K562 (cell line): ENCODE measurements around the gene JHY. TPM values are rescaled to one million over a fixed set of nuclear protein-coding genes. Genes with fewer than 3 reads are reported as not detected.

Experiments
- ATAC-seq: fragments of 200-7000 bp; cut with Tn5 transposase; 3 replicates; pipeline ENCODE4 v1.9.1; 2020; ENCODE audit warnings: moderate library complexity
- BruUV-seq: library from RNA; stranded (reverse); fragments of 400-500 nt; replicated peaks from 2 replicates; lab custom pipeline; 2021; lab: Mats Ljungman, UMichigan
- CTCF ChIA-PET: fragments of 300-600 bp; formaldehyde crosslinking; extraction: SDS; loops from one replicate; lab custom pipeline; 2021; ENCODE audit warnings: low intra/inter-chr PET ratio; lab: Yijun Ruan, JAX
- POLR2A ChIA-PET: fragments of 300-600, 350-650 bp; sonication (Branson Sonifier 250); formaldehyde crosslinking; extraction: SDS; loops from one replicate; lab custom pipeline; 2021; ENCODE audit warnings: antibody characterized with exemption, inconsistent platforms; lab: Yijun Ruan, JAX
- DNase-seq, 4 experiments: peaks; one replicate each; pipeline versions ENCODE4 v3.0.0 to v3.0.0-alpha.2; 2011 to 2018; ENCODE audit warnings: low spot score in 3 of 4, mixed read lengths in 3 of 4; ENCODE audit errors: extremely low read depth in 1 of 4
- FAIRE-seq: peaks from 2 replicates; lab custom pipeline; 2011; peaks lifted over from hg19 to GRCh38; lab: Jason Lieb, UNC
- H2AFZ ChIP-seq: 2 replicates; pipeline ENCODE4 v1.6.0; 2011; ENCODE audit warnings: low read depth, low read length, control low read depth, inconsistent platforms
- H3K27ac ChIP-seq: fragments of 200-600 bp; 3 replicates; pipeline ENCODE4 v1.8.0; 2011; ENCODE audit warnings: low read depth, mild to moderate bottlenecking, control low read depth, inconsistent platforms, low read length, moderate library complexity, mixed read lengths; ENCODE audit errors: extremely low read depth
- H3K27me3 ChIP-seq, 2 experiments: fragments of 300-600 bp in 1 of 2; 2 replicates in 1 of 2; 3 replicates in 1 of 2; pipeline versions ENCODE4 v1.6.0 to v1.8.0; 2011; ENCODE audit warnings: inconsistent platforms in 2 of 2, low read length in 2 of 2, mild to moderate bottlenecking in 1 of 2, mixed read lengths in 1 of 2, moderate library complexity in 1 of 2; ENCODE audit not compliant: control insufficient read depth in 2 of 2, insufficient read depth in 2 of 2
- H3K36me3 ChIP-seq: fragments of 300-600 bp; 3 replicates; pipeline ENCODE4 v1.8.0; 2011; ENCODE audit warnings: mild to moderate bottlenecking, low read length, inconsistent platforms; ENCODE audit not compliant: control insufficient read depth, insufficient read depth
- H3K4me1 ChIP-seq, 2 experiments: fragments of 200-600 bp in 1 of 2; replicated peaks in 1 of 2; 2 replicates in 1 of 2; 3 replicates in 1 of 2; pipeline versions ENCODE4 v1.5.1 to v1.8.0; 2011; ENCODE audit warnings: inconsistent platforms in 2 of 2, low read length in 2 of 2, mild to moderate bottlenecking in 1 of 2, mixed read lengths in 1 of 2, moderate library complexity in 1 of 2; ENCODE audit not compliant: control insufficient read depth in 2 of 2, insufficient read depth in 2 of 2
- H3K4me2 ChIP-seq: 2 replicates; pipeline ENCODE4 v1.6.1; 2011; ENCODE audit warnings: low read length, control low read depth, inconsistent platforms, mixed read lengths; ENCODE audit not compliant: insufficient read depth
- H3K4me3 ChIP-seq: fragments of 200-600 bp; sonication (generic), shearing (Covaris generic); 2 replicates; pipeline ENCODE4 v1.5.1; 2016; ENCODE audit warnings: control low read depth, inconsistent platforms
- H3K79me2 ChIP-seq: fragments of 200-600 bp; 3 replicates; pipeline ENCODE4 v1.8.0; 2011; ENCODE audit warnings: low read length, inconsistent platforms; ENCODE audit not compliant: control insufficient read depth, insufficient read depth
- H3K9ac ChIP-seq, 2 experiments: 2 replicates each; pipeline versions ENCODE4 v1.6.0 to v1.6.1; 2011; ENCODE audit warnings: low read depth in 2 of 2, low read length in 2 of 2, control low read depth in 1 of 2, inconsistent platforms in 1 of 2, mild to moderate bottlenecking in 1 of 2, mixed read lengths in 1 of 2; ENCODE audit not compliant: insufficient read depth in 1 of 2
- H3K9me1 ChIP-seq: one replicate; pipeline ENCODE4 v1.6.0; 2011; ENCODE audit warnings: inconsistent platforms, mild to moderate bottlenecking, low read length, moderate library complexity; ENCODE audit not compliant: control insufficient read depth, insufficient read depth
- H3K9me3 ChIP-seq: replicated peaks from 2 replicates; pipeline ENCODE4 v1.5.1; 2011; ENCODE audit warnings: low read depth, low read length, inconsistent platforms; ENCODE audit not compliant: control insufficient read depth, insufficient read depth
- H4K20me1 ChIP-seq: replicated peaks from 2 replicates; pipeline ENCODE4 v1.6.1; 2011; ENCODE audit warnings: low read length, inconsistent platforms, mixed read lengths; ENCODE audit not compliant: control insufficient read depth, insufficient read depth
- EHMT2 ChIP-seq: fragments of 450-650 bp; IDR thresholded peaks from 2 replicates; pipeline ENCODE4 v1.6.1; 2018; ENCODE audit warnings: antibody characterized with exemption
- HDAC8 ChIP-seq: fragments of 450-650 bp; IDR thresholded peaks from 2 replicates; pipeline ENCODE4 v1.6.1; 2016; ENCODE audit warnings: mild to moderate bottlenecking, missing genetic modification characterization, moderate library complexity, missing compliant biosample characterization
- MAFG ChIP-seq: fragments of 450-650 bp; conservative IDR thresholded peaks from 2 replicates; pipeline ENCODE4 v1.6.1; 2016; ENCODE audit warnings: missing genetic modification characterization, missing compliant biosample characterization
- MAZ ChIP-seq, 2 experiments: fragments of 450-650 bp in 1 of 2; sonication (generic) in 1 of 2; formaldehyde crosslinking; IDR thresholded peaks in 1 of 2; conservative IDR thresholded peaks in 1 of 2; 2 replicates each; pipeline versions ENCODE4 v1.4.0 to v1.5.0; 2020; ENCODE audit warnings: mild to moderate bottlenecking in 1 of 2, missing genetic modification reagents in 1 of 2
- ZNF282 ChIP-seq: sonication (generic); formaldehyde crosslinking; IDR thresholded peaks from 2 replicates; pipeline ENCODE4 v1.8.1; 2023; ENCODE audit warnings: missing genetic modification reagents
- ZNF766 ChIP-seq: fragments of 200-800 bp; sonication (Bioruptor generic); conservative IDR thresholded peaks from 2 replicates; pipeline ENCODE4 v1.6.1; 2016; ENCODE audit warnings: missing genetic modification characterization, missing compliant biosample characterization
- WGBS: fragments of 100-300 bp; shearing (Covaris generic); methylation state at CpG from one replicate; pipeline ENCODE4 v1.1.6; 2016; ENCODE audit warnings: low coverage, mixed read lengths; ENCODE audit not compliant: insufficient coverage; ENCODE audit errors: missing lambda C conversion rate; 5-methylcytosine and 5-hydroxymethylcytosine counted together
- in situ Hi-C: fragments of 300-500 bp; cut with MboI; formaldehyde crosslinking; loops from 4 replicates; pipeline ENCODE4 v1.15.0; 2018; ENCODE audit warnings: inconsistent platforms, mixed read lengths
- intact Hi-C: fragments of 100-400 bp; cut with micrococcal nuclease; formaldehyde crosslinking; loops from 2 replicates; pipeline ENCODE4 v1.14.2; 2022
- polyA plus RNA-seq, 8 experiments: library from polyadenylated mRNA; depleted of rRNA in 4 of 8; stranded (reverse) in 5 of 8; unstranded in 3 of 8; fragments of >200 nt; fragmentation: Nextera tagmentation in 2 of 8; fragmentation: Illumina TruSeq in 1 of 8; extraction: Ambion mirVana in 2 of 8; extraction: Trizol in 1 of 8; gene quantifications; 2 replicates each; pipeline versions ENCODE4 v1.2.1 to v1.2.3, GENCODE V29; 2011 to 2014; ENCODE audit warnings: inconsistent platforms in 1 of 8, missing spikeins in 1 of 8
- total RNA-seq, 7 experiments: library from RNA; depleted of rRNA in 6 of 7; stranded (reverse); fragments of >200 nt in 6 of 7; fragmentation: Illumina TruSeq in 2 of 7; extraction: Trizol in 2 of 7; gene quantifications; 2 replicates each; pipeline versions ENCODE4 v1.2.1 to v1.2.3, GENCODE V29; 2011 to 2021; ENCODE audit warnings: low replicate concordance in 1 of 7
- TF ChIP-seq, protein P1 (sequence below): fragments of 450-650 bp; formaldehyde crosslinking; IDR thresholded peaks from 2 replicates; pipeline ENCODE4 v1.4.0; 2020; ENCODE audit warnings: mild to moderate bottlenecking, moderate library complexity
- TF ChIP-seq, protein P2 (sequence below): IDR thresholded peaks from 2 replicates; pipeline ENCODE4 v1.6.1; 2011; ENCODE audit warnings: borderline replicate concordance, low read depth, mild to moderate bottlenecking, moderate library complexity, low read length; ENCODE audit not compliant: insufficient read depth, poor library complexity, severe bottlenecking
- TF ChIP-seq, protein P3 (sequence below), 2 experiments: fragments of 450-650 bp; IDR thresholded peaks; 2 replicates each; pipeline ENCODE4 v1.6.1; 2018; ENCODE audit warnings: mild to moderate bottlenecking in 2 of 2, low read depth in 1 of 2; ENCODE audit not compliant: partially characterized antibody in 2 of 2

Gene JHY
- total and polyA plus RNA-seq, 9 of the 15 experiments (the other 6 are each of a cell fraction or from before 2014, with no cell fraction given) = not detected

DNA sequence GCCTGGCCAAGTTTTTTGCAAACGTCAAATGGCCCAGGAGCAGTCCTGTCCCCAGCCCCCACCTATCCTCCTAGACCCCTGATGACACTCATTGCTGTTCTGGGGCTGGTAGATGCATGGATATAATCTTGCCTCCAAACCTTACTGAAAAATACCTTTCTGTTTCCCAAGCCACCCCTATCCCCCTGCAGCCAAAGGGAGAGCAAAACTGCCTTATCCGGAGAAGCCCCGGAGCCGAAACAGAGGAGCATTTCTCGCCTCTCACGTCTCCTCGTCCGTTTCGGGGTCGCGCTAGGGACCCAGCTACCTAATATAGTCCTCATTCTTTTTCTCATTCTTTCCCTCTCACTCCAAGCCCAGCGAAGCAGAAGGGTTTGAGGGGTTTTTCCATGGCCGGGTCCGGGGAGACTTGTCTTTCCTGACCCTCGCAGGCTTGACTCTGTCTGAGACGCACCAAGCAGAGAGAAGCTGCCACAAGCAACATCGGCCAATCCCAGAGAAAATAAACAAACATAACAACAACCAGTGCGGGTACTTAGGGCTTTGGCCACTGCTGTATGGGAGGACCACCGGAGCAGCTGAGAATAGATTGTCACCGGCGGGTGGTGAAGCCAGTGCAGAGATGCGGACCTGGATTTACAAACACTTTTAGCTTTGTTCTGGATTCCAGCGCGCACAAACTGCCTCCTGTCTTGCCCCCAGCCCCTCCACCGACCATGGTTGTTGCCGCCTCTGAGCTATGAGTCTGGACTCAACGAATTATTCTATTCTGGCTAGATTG lies 97.4 kb downstream of the JHY start (continued):
- no peak for TF ChIP-seq MAFG
- TF ChIP-seq HDAC8 (tag) = no peak
- no peak for TF ChIP-seq ZNF282

DNA sequence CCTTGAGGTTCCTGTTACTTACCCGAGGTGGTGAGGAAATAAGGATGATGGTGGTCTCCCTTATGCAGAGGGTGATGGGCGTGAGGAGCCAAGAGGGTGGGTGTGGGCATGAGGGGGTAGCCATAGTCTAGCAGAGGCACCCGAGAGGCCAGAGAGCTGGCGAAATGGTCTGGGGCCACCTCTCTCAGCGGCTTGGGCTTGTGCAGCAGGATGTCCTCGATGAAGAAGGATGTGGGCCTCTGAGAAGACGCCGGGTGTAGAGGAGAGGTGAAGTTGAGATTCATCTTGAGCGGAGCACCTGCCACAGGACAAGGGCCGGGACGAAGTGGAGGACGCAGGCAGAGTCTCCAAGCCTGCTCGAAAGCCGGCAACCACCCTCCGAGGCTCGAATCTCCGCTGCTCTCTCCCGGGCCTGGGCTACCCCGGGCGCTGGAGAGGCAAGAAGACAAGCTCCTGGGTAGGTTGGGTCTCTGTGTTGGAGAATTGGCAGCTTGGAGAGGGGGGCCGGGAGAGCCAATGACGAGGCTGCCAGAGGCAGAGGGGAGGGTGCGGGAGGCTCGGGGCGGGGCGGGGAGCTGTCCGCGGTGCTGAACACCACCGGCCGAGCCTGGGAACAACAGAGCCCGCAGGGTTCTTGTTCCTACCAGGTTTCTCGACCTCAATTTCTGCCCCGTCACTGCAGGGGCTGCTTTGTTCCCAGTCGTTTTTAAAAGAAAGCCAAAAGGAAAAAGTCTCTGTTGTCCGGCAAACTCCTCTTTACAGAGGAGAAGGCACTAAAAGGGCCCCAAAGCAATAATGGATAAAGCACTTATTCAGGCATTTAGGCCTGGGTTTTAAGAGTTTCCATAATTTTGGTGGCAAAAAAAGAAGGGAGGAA lies 99.1 kb downstream of the JHY start, which contains the start of gene BSX:
Gene BSX, minus strand, starts transcription at position 447 of the 877 bp plus-strand sequence. Its CDS starts 163 bp downstream, at position 284.
- peak; percentile 98 for ATAC-seq
- H3K4me3 ChIP-seq = no peak within 1 kb of the TSS
- no peaks in the 10 kb centered on the region for H3K79me2 ChIP-seq
- H3K9me1 ChIP-seq = no peaks in the 10 kb centered on the region
- intact Hi-C loops = no loop called here
- H3K9ac ChIP-seq = no peak within 1 kb of the TSS
- H2AFZ ChIP-seq = no peak within 1 kb of the TSS
- in situ Hi-C loops = no loop called here
- H4K20me1 ChIP-seq = peaks cover 6% of the 10 kb centered on the region; the same call in 1 of the 2 replicates
- H3K27ac ChIP-seq = no peak within 1 kb of the TSS
- H3K4me2 ChIP-seq = no peak within 1 kb of the TSS
- FAIRE-seq = no peak
- H3K27me3 ChIP-seq = peaks cover 20 to 58% of the 10 kb centered on the region in 2 experiments
- 10% methylated on average over 25 of the region's 35 CpGs for WGBS
- POLR2A ChIA-PET = no interaction called here
- CTCF ChIA-PET = no interaction called here
- no peaks in the 10 kb centered on the region for H3K36me3 ChIP-seq
- DNase-seq = peak; percentile 59 to 81 (median 75)
- H3K4me1 ChIP-seq = peaks cover 0 to 13% of the 10 kb centered on the region in 2 experiments; a peak in 1 of 5 replicates
- BruUV-seq = no TSS peak
- H3K9me3 ChIP-seq = no peaks in the 10 kb centered on the region
- TF ChIP-seq, protein P1, sequence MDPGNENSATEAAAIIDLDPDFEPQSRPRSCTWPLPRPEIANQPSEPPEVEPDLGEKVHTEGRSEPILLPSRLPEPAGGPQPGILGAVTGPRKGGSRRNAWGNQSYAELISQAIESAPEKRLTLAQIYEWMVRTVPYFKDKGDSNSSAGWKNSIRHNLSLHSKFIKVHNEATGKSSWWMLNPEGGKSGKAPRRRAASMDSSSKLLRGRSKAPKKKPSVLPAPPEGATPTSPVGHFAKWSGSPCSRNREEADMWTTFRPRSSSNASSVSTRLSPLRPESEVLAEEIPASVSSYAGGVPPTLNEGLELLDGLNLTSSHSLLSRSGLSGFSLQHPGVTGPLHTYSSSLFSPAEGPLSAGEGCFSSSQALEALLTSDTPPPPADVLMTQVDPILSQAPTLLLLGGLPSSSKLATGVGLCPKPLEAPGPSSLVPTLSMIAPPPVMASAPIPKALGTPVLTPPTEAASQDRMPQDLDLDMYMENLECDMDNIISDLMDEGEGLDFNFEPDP (CRISPR knock-in tag) = no peak
- TF ChIP-seq ZNF766 (CRISPR knock-in tag) (peak; percentile 56; the same call in 1 of the 2 replicates), EHMT2 (peak; percentile 90), MAZ (CRISPR knock-in tag; conservative IDR thresholded peaks at IDR 0.05 in 1 of 2, IDR thresholded peaks at IDR 0.05 in 1 of 2) (peak in 1 of 2 experiments; percentile 48; a peak in 1 of 4 replicates)
- TF ChIP-seq, protein P2, sequence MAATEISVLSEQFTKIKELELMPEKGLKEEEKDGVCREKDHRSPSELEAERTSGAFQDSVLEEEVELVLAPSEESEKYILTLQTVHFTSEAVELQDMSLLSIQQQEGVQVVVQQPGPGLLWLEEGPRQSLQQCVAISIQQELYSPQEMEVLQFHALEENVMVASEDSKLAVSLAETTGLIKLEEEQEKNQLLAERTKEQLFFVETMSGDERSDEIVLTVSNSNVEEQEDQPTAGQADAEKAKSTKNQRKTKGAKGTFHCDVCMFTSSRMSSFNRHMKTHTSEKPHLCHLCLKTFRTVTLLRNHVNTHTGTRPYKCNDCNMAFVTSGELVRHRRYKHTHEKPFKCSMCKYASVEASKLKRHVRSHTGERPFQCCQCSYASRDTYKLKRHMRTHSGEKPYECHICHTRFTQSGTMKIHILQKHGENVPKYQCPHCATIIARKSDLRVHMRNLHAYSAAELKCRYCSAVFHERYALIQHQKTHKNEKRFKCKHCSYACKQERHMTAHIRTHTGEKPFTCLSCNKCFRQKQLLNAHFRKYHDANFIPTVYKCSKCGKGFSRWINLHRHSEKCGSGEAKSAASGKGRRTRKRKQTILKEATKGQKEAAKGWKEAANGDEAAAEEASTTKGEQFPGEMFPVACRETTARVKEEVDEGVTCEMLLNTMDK = no peak
- TF ChIP-seq, protein P3, sequence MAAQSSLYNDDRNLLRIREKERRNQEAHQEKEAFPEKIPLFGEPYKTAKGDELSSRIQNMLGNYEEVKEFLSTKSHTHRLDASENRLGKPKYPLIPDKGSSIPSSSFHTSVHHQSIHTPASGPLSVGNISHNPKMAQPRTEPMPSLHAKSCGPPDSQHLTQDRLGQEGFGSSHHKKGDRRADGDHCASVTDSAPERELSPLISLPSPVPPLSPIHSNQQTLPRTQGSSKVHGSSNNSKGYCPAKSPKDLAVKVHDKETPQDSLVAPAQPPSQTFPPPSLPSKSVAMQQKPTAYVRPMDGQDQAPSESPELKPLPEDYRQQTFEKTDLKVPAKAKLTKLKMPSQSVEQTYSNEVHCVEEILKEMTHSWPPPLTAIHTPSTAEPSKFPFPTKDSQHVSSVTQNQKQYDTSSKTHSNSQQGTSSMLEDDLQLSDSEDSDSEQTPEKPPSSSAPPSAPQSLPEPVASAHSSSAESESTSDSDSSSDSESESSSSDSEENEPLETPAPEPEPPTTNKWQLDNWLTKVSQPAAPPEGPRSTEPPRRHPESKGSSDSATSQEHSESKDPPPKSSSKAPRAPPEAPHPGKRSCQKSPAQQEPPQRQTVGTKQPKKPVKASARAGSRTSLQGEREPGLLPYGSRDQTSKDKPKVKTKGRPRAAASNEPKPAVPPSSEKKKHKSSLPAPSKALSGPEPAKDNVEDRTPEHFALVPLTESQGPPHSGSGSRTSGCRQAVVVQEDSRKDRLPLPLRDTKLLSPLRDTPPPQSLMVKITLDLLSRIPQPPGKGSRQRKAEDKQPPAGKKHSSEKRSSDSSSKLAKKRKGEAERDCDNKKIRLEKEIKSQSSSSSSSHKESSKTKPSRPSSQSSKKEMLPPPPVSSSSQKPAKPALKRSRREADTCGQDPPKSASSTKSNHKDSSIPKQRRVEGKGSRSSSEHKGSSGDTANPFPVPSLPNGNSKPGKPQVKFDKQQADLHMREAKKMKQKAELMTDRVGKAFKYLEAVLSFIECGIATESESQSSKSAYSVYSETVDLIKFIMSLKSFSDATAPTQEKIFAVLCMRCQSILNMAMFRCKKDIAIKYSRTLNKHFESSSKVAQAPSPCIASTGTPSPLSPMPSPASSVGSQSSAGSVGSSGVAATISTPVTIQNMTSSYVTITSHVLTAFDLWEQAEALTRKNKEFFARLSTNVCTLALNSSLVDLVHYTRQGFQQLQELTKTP (IDR thresholded peaks at IDR 0.05; ENCODE audit: low read depth in 1 of 2, partially characterized antibody in 2 of 2) = peak in 1 of 2 experiments; percentile 62
